Ecto neural progenitor cell (in vitro differentiated cells): Measurements from ENCODE around the gene PARVB.

Experiments used
- DNase-seq: peaks from one replicate; pipeline ENCODE4 v3.0.0-alpha.2; 2018; ENCODE audit warnings: low spot score

PARVB gene

DNA sequence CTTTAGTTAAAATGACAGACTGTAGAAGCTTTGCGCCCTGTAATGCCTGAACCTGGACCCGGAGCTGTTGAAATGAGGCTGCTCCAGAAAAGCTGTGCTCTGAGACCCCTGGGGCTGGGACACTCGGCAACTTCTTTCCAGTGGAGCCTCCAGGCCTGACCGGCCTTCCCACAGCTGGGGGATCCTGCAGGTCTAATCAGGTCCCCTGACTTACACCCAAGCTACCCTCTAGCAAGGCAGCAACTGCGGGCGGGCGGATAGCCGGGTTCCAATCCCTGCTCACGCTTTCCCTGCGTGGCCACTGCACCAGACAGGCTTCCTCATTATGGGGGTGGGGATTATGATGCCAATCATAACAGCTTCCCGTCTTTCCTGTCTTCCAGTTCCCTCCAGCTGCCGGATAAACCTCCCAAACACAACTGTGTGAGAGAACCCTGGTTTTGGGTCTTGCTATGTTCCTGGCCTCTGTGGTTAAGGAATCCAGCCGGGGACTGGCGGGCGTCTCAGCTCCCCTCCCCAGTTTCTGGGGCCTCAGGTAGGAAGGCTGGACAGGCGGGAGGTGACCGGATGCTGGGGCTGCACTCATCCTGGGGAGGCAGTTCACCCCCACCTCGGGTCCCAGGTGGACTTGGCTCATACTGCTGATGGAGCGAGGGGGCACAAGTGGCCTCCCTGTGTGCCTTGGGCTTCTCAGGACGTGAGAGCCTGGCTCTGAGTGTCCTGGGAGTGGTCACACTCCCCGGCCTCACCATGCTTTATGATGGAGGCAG, 195.2 kb downstream of the PARVB start:
- DNase-seq, result no peak

DNA sequence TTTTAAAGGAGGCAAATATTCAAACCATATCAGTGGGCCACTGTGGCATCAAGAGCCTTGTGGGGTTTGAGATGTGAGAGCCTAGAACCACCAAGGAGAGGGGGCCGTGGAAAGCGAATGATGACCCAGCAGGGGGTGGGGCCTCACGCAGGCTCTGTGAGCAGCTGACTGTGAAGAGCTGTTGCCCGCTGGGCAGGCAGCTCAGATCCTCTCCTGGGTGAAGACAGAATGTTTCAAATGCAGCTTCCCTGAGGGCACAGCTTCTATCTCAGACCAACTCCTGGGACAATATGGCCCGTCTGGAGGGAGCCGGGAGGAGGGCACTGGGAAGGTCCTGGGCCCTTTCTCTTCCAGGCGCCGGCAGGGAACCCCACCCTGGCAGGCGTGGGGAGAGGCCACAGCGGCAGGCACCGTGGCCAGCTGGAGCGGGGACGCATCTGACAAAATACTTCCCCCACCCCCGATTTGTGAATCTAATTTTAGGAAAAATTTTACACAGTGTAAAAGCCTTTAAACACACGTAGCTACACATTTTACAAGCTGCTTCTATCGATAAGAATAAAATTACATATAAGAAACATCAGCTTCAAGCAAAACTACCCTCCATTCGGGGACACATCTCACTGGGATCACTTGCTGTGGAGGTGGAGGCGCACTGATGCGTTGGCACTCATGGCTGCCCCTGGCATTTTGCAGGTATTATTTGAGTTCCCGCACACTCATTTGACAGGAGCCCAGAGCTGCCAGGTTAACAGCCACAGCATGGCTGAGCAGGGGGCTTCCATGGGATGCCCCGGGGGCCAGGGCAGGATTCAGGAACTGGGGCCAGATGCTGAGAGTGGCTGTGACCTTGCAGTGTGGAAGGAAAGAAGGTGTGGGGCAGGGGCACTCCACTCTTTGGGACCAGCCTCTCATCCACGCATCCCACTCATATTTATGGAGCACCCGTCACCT, 196.9 kb downstream of the PARVB start:
- no peak for DNase-seq

DNA sequence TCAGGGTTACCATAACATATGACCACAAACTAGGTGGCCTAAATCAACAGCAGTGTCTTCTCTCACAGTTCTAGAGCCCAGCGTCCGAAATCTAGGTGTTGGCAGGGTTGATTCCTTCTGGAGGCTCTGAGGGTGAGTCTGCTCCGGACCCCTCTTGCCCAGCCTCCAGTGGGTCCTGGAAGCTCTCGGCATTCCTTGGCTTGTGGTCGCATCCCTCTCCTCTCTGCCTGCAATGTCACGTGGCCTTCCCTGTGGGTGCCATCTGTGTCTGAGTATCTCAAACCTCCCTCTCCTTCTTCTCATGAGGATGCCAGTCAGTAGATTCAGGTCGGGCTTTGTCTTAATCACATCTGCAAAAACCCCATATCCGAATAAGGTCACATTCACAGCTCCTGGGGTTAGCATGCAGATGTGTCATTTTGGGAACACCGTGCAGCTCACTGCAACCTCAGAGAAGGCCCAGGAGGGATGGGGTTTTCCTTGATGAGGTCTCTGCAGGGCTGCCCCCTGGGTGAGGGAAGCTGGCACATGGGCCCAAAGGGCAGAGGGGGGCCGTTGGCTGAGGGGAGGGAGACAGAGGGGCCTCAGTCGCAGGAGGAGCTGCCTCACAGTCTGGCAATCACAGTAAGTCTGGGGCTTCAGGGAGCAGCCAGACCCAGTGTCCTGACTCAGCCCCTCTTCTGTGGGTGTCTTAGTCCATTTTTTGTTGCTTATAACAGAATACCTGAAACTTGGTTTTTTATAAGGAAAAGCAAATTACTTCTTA, 197.8 kb downstream of the PARVB start:
- no peak for DNase-seq
